Naive thymus-derived CD4-positive, alpha-beta T cell (primary cell): ENCODE data around the gene NUDT14. TPM values are rescaled to one million over a fixed set of nuclear protein-coding genes. Genes with fewer than 3 reads are reported as not detected.

ENCODE experiments used
- ATAC-seq: fragments of 150-1000 bp; cut with Tn5 transposase; 2 replicates; pipeline ENCODE4 v1.10.0; 2021; ENCODE audit warnings: mild to moderate bottlenecking, moderate library complexity
- CTCF ChIA-PET: fragments of 350-600 bp; sonication (Branson Sonifier 250); formaldehyde crosslinking; loops from one replicate; lab custom pipeline; 2021; ENCODE audit warnings: antibody characterized with exemption; lab: Charles Lee
- POLR2A ChIA-PET: fragments of 350-600 bp; sonication (Branson Sonifier 250); formaldehyde crosslinking; loops from one replicate; lab custom pipeline; 2021; ENCODE audit warnings: antibody characterized with exemption, inconsistent platforms; lab: Charles Lee
- DNase-seq, 9 donors: peaks; one replicate each; pipeline versions ENCODE4 v3.0.0 to v3.0.0-alpha.2; 2020 to 2022; ENCODE audit warnings: mixed read lengths in 1 of 9
- H3K27ac ChIP-seq: one replicate; pipeline ENCODE4 v1.7.0; 2013; ENCODE audit warnings: mild to moderate bottlenecking, low read depth, low read length, moderate library complexity
- H3K27me3 ChIP-seq, 2 donors: one replicate each; pipeline ENCODE4 v1.7.0; 2013; ENCODE audit warnings: low read length in 2 of 2, mild to moderate bottlenecking in 2 of 2, moderate library complexity in 2 of 2; ENCODE audit not compliant: control insufficient read depth in 2 of 2, insufficient read depth in 2 of 2
- H3K36me3 ChIP-seq, 3 experiments: 1 replicate in 2 of 3; 2 replicates in 1 of 3; pipeline ENCODE4 v1.7.0; 2013; ENCODE audit warnings: low read length in 3 of 3, mild to moderate bottlenecking in 3 of 3, moderate library complexity in 1 of 3; ENCODE audit not compliant: insufficient read depth in 3 of 3, control insufficient read depth in 2 of 3
- H3K4me1 ChIP-seq, 2 donors: one replicate each; pipeline ENCODE4 v1.7.0; 2013; ENCODE audit warnings: low read length in 2 of 2, mild to moderate bottlenecking in 2 of 2, moderate library complexity in 1 of 2; ENCODE audit not compliant: control insufficient read depth in 2 of 2, insufficient read depth in 2 of 2
- H3K4me3 ChIP-seq: 2 replicates; pipeline ENCODE4 v1.7.0; 2013; ENCODE audit warnings: mild to moderate bottlenecking, low read length
- H3K9me3 ChIP-seq, 3 experiments: 1 replicate in 2 of 3; 2 replicates in 1 of 3; pipeline ENCODE4 v1.7.0; 2013; ENCODE audit warnings: low read length in 3 of 3; ENCODE audit not compliant: control insufficient read depth in 2 of 3
- H3K27ac Mint-ChIP-seq, 9 donors: one replicate each; pipeline ENCODE4 v1.8.0; 2020 to 2022; ENCODE audit warnings: mixed read lengths in 9 of 9, mild to moderate bottlenecking in 8 of 9, moderate library complexity in 5 of 9, inconsistent platforms in 2 of 9
- H3K27me3 Mint-ChIP-seq, 5 donors: one replicate each; pipeline ENCODE4 v1.8.0; 2021 to 2022; ENCODE audit warnings: mixed read lengths in 5 of 5, mild to moderate bottlenecking in 1 of 5
- H3K36me3 Mint-ChIP-seq, 5 donors: one replicate each; pipeline ENCODE4 v1.8.0; 2020 to 2022; ENCODE audit warnings: mixed read lengths in 5 of 5, mild to moderate bottlenecking in 3 of 5, inconsistent platforms in 1 of 5
- H3K4me1 Mint-ChIP-seq, 7 donors: one replicate each; pipeline ENCODE4 v1.8.0; 2020 to 2022; ENCODE audit warnings: mixed read lengths in 7 of 7, mild to moderate bottlenecking in 3 of 7, inconsistent platforms in 1 of 7
- H3K4me3 Mint-ChIP-seq, 10 donors: one replicate each; pipeline ENCODE4 v1.8.0; 2020 to 2022; ENCODE audit warnings: mild to moderate bottlenecking in 10 of 10, mixed read lengths in 10 of 10, moderate library complexity in 6 of 10, inconsistent platforms in 2 of 10
- H3K9me3 Mint-ChIP-seq, 11 donors: one replicate each; pipeline ENCODE4 v1.8.0; 2020 to 2022; ENCODE audit warnings: mixed read lengths in 11 of 11, mild to moderate bottlenecking in 4 of 11, inconsistent platforms in 1 of 11, moderate library complexity in 1 of 11
- intact Hi-C, 2 donors: fragments of 100-400 bp; cut with micrococcal nuclease; formaldehyde crosslinking; loops; one replicate each; pipeline ENCODE4 v1.15.1; 2023
- polyA plus RNA-seq, 2 donors: library from polyadenylated mRNA; unstranded; fragments of 300-500 nt; fragmentation: Illumina TruSeq; gene quantifications; one replicate each; pipeline ENCODE4 v1.2.3, GENCODE V29; 2021
- total RNA-seq, 6 experiments: library from RNA in 5 of 6; stranded (reverse) in 5 of 6; gene quantifications; 1 replicate in 5 of 6; 2 replicates in 1 of 6; pipeline ENCODE4 v1.2.3 and lab custom pipeline; 2021 to 2026

The NUDT14 gene
- total and polyA plus RNA-seq, 7 experiments from 2014 or later: 17.3 to 29.6 (median 20.1) TPM

DNA sequence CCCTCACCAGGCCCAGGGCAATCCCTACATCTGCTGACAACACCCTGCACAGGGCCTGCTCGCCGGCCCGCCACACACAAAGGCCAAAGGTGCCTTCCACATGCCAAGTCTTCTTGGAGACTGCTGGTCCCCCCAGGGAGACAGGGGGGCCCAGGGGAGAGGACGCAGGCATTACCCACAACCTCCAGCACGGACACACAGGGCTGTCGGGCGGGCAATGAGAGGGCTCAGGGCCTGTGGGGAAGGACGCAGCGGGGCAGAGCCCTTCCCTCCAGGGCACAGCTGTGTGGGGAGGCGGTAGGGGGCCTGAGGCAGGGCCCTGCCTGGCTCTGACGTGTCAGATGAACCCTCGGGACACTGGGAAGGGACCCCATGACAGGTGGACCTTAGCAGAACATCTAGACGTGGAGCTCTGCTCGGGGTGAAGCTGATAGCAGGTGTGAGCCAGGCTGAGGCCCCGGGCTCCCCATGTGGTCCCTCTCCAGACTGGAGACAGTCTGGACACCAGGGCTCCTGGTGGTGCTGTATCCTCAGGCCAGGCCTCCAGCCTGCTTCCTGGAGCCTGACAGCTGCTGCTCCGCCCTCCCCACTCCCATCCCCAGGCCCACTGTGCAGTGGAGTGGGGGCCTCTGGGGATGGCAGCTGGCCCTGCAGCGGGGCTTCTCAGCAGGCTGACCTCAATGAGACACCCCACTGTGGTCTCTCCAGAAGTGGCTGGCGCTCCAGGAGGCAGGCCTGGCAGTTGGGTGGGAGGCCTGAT is 31.6 kb upstream of the NUDT14 start:
- H3K4me3 Mint-ChIP-seq: no peak overlapping the region
- H3K27ac Mint-ChIP-seq: no peak overlapping the region
- ATAC-seq (no peak), DNase-seq (no peak)
- H3K9me3 Mint-ChIP-seq: peaks cover 0 to 7% (median 0%) of the 10 kb centered on the region in 11 donors
- Histone ChIP-seq H3K27me3 (no peaks in the 10 kb centered on the region), H3K36me3 (peaks cover 0 to 71% (median 0%) of the 10 kb centered on the region in 3 experiments), H3K27ac (no peak overlapping the region), H3K9me3 (no peaks in the 10 kb centered on the region), H3K4me1 (no peaks in the 10 kb centered on the region), H3K4me3 (no peak overlapping the region)
- H3K27me3 Mint-ChIP-seq: no peaks in the 10 kb centered on the region
- peaks cover 0 to 17% (median 7%) of the 10 kb centered on the region in 5 donors for H3K36me3 Mint-ChIP-seq
- peaks cover 0 to 10% (median 0%) of the 10 kb centered on the region in 7 donors for H3K4me1 Mint-ChIP-seq
- intact Hi-C loops: no loop called here
- CTCF ChIA-PET: interaction anchor here (1.1 kb wide), 1 partner anchor 18 kb away, joined by 3 read pairs; no protein-coding TSS in a partner anchor
- POLR2A ChIA-PET: no interaction called here

DNA sequence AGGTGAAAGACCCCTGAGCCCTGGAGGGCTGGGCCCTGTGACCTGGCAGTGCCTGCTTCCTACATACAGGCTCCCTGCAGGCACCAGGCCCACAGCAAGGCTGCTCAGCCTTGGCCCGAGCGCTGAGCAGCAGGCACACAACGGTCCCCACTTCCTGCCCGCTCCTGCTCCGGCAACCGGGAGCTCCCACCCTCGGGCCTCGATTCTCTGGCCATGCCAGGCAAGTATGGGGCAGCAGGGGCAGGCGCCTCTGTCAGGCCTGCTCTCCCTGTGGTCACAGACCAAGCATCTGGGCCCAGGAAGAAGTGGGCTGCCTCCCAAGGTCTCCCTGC is 30.6 kb upstream of the NUDT14 start:
- H3K4me3 ChIP-seq: no peak overlapping the region
- Mint-ChIP-seq H3K4me1 (peaks cover 0 to 10% (median 0%) of the 10 kb centered on the region in 7 donors), H3K36me3 (peaks cover 0 to 15% (median 7%) of the 10 kb centered on the region in 5 donors), H3K27me3 (no peaks in the 10 kb centered on the region), H3K27ac (no peak overlapping the region), H3K4me3 (no peak overlapping the region), H3K9me3 (peaks cover 0 to 7% (median 0%) of the 10 kb centered on the region in 11 donors)
- H3K27ac ChIP-seq: no peak overlapping the region
- peaks cover 0 to 62% (median 0%) of the 10 kb centered on the region in 3 experiments for H3K36me3 ChIP-seq
- ATAC-seq (no peak), DNase-seq (no peak)
- no peaks in the 10 kb centered on the region for H3K4me1 ChIP-seq
- intact Hi-C loops: no loop called here
- CTCF ChIA-PET: no interaction called here
- POLR2A ChIA-PET: no interaction called here
- H3K27me3 ChIP-seq: no peaks in the 10 kb centered on the region
- H3K9me3 ChIP-seq: no peaks in the 10 kb centered on the region

DNA sequence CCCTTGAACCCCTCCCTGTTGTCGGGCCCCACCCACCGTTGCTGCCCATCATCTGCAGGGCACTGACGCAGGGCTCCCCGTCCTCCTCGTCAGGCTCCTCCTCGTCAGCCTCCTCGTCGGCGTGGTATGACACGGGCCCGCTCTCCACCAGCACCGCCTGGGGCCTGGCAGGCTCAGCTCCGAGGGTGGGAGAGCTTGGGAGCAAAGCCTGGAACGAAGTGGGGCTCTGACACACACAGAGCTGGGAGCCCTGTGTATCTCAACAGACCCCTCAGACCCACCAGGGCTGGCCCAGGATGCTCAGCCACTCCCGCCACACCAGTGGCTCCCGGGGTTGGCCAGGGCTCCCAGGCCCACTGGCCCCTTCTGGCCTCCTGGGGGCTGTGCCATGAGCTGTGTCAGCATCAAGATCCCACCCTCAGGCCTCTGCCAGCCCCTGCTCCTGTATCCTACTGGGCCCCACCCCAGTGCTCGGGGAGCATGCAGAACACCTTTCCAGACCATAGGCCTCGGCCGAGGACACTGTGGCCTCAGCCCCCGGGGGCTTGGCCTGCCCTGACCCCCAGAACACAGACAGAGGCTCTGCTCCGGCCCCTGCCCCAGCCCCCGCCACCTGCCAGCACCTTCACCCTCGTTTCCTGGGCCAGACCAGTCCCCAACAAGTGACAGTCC is 30.1 kb upstream of the NUDT14 start:
- H3K9me3 ChIP-seq: no peaks in the 10 kb centered on the region
- H3K4me1 Mint-ChIP-seq: peaks cover 0 to 10% (median 0%) of the 10 kb centered on the region in 7 donors
- DNase-seq: no peak
- H3K27me3 ChIP-seq: no peaks in the 10 kb centered on the region
- H3K9me3 Mint-ChIP-seq: peaks cover 0 to 7% (median 0%) of the 10 kb centered on the region in 11 donors
- no peak overlapping the region for H3K27ac ChIP-seq
- ChIA-PET CTCF (no interaction called here), POLR2A (no interaction called here)
- intact Hi-C loops: no loop called here
- H3K4me3 Mint-ChIP-seq: no peak overlapping the region
- H3K36me3 ChIP-seq: peaks cover 0 to 57% (median 0%) of the 10 kb centered on the region in 3 experiments
- no peak overlapping the region for H3K27ac Mint-ChIP-seq
- H3K27me3 Mint-ChIP-seq: no peaks in the 10 kb centered on the region
- H3K4me3 ChIP-seq: no peak overlapping the region
- H3K36me3 Mint-ChIP-seq: peaks cover 0 to 15% (median 7%) of the 10 kb centered on the region in 5 donors
- no peaks in the 10 kb centered on the region for H3K4me1 ChIP-seq
- no peak for ATAC-seq

DNA sequence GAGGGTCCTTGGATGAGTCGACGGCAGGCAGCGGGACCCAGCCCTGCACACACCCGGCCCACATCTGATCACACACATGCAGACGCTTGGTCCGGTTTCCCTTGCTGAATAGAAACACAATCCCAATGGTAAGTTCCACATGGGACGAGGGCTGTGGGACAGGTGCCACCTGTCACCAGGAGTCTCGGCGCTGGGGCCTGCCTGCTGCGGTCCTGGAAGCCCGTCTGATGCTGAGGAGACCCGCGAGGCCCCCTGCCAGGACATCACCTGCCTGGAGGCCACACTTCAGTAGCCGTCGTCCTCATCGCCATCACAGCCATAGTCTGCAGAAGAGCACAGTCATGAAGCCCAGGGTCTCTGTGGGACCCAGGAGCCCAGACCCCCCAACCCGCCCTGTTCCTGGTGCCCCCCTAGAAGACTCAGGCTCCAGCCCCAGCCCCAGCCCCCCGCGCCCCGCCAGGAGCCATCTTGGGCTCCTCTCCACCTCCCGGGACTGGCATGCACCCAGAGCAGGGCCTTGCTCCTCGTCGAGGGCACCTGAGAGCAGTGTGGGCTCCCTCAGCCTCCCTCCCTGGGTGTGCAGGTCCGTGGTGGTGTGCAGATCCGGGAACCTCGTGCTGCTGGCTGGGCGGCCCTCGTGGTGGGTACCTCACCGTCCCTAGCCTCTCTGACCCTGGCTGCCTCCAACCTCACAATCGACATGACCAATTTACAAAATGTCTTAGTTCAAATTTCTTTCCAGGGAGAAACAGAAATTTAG is 29.3 kb upstream of the NUDT14 start:
- intact Hi-C loops: no loop called here
- ATAC-seq (no peak), DNase-seq (no peak)
- peaks cover 0 to 9% (median 6%) of the 10 kb centered on the region in 5 donors for H3K36me3 Mint-ChIP-seq
- no peak overlapping the region for H3K27ac ChIP-seq
- ChIA-PET CTCF (no interaction called here), POLR2A (no interaction called here)
- no peak overlapping the region for H3K4me3 ChIP-seq
- H3K27me3 ChIP-seq: no peaks in the 10 kb centered on the region
- H3K4me1 Mint-ChIP-seq: peaks cover 0 to 4% (median 0%) of the 10 kb centered on the region in 7 donors
- H3K4me3 Mint-ChIP-seq: no peak overlapping the region
- peak overlapping the region in 1 of 9 donors; percentile 9 for H3K27ac Mint-ChIP-seq
- H3K4me1 ChIP-seq: no peaks in the 10 kb centered on the region
- H3K9me3 Mint-ChIP-seq: peaks cover 0 to 3% (median 0%) of the 10 kb centered on the region in 11 donors
- H3K36me3 ChIP-seq: peaks cover 0 to 56% (median 0%) of the 10 kb centered on the region in 3 experiments
- H3K27me3 Mint-ChIP-seq: no peaks in the 10 kb centered on the region
- no peaks in the 10 kb centered on the region for H3K9me3 ChIP-seq

DNA sequence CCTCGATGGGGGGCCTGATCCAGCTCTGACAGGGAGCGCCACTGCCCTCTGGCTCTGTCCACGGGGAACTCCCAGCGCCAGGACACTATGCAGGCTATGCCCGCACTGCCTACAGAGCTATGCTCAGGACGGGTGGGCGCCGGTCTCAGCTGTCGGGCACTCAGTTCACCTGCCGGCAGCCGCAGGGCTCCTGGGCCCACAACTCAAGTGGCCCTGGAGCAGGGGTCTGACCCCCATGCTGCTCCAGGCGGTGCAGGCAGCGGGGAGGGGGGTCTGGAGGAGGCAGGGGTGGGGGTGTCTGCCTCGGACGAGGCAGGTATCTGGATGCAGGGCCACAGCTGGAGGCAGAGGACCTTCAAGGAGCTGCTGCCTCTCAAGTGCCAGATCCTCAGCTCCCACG is 28.5 kb upstream of the NUDT14 start:
- H3K4me1 Mint-ChIP-seq: peaks cover 0 to 4% (median 0%) of the 10 kb centered on the region in 7 donors
- H3K4me3 ChIP-seq: no peak overlapping the region
- ATAC-seq: no peak
- POLR2A ChIA-PET: interaction anchor here (0.6 kb wide), 1 partner anchor 15 kb away, joined by 3 read pairs; no protein-coding TSS in a partner anchor
- intact Hi-C loops: no loop called here
- H3K27me3 Mint-ChIP-seq: no peaks in the 10 kb centered on the region
- H3K4me3 Mint-ChIP-seq: no peak overlapping the region
- no peaks in the 10 kb centered on the region for H3K27me3 ChIP-seq
- peaks cover 0 to 55% (median 0%) of the 10 kb centered on the region in 3 experiments for H3K36me3 ChIP-seq
- CTCF ChIA-PET: no interaction called here
- no peak overlapping the region for H3K27ac Mint-ChIP-seq
- H3K4me1 ChIP-seq: no peaks in the 10 kb centered on the region
- H3K9me3 Mint-ChIP-seq: no peaks in the 10 kb centered on the region
- H3K27ac ChIP-seq: no peak overlapping the region
- no peak for DNase-seq
- H3K9me3 ChIP-seq: no peaks in the 10 kb centered on the region
- H3K36me3 Mint-ChIP-seq: peaks cover 0 to 4% (median 0%) of the 10 kb centered on the region in 5 donors

DNA sequence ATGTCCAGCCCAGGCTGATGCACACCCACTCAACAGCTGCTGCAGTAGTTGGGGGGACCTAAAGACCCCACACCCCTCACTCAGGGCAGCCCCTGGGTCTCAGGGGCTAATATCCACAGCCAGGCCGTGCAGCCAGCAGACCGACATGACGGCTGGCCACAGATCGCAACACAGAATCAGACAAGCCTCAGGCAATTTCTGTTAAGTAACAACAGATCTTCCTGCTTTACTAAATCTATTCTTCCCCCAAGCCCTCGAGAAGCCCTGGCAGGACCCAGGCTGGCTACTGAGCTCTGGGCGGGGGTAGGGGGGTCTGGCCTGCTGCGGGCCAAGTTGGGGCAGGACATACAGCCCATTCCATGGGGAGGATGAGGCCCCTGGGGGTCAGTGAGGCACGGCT is 28.0 kb upstream of the NUDT14 start:
- no peak for DNase-seq
- intact Hi-C loops: no loop called here
- ChIA-PET CTCF (no interaction called here), POLR2A (no interaction called here)
- H3K27me3 ChIP-seq: no peaks in the 10 kb centered on the region
- Mint-ChIP-seq H3K9me3 (no peaks in the 10 kb centered on the region), H3K27me3 (no peaks in the 10 kb centered on the region), H3K36me3 (peaks cover 0 to 4% (median 0%) of the 10 kb centered on the region in 5 donors), H3K27ac (no peak overlapping the region), H3K4me1 (peaks cover 0 to 7% (median 0%) of the 10 kb centered on the region in 7 donors), H3K4me3 (no peak overlapping the region)
- no peaks in the 10 kb centered on the region for H3K4me1 ChIP-seq
- peaks cover 0 to 50% (median 0%) of the 10 kb centered on the region in 3 experiments for H3K36me3 ChIP-seq
- H3K4me3 ChIP-seq: no peak overlapping the region
- H3K9me3 ChIP-seq: no peaks in the 10 kb centered on the region
- ATAC-seq: no peak
- no peak overlapping the region for H3K27ac ChIP-seq
